SU-DHL-6 (cell line): ENCODE measurements around the gene UBAC1.

Experiments used
- H2AFZ ChIP-seq: fragments of 200-600 bp; sonication (generic); 2 replicates; pipeline ENCODE4 v1.6.1; 2014; ENCODE audit warnings: low read depth, mild to moderate bottlenecking, moderate library complexity, mixed read lengths, antibody characterized with exemption, low read length; ENCODE audit not compliant: severe bottlenecking
- H3F3A ChIP-seq: fragments of 200-600 bp; shearing (Covaris generic); 2 replicates; pipeline ENCODE4 v1.6.0; 2016; ENCODE audit warnings: antibody characterized with exemption, mild to moderate bottlenecking; ENCODE audit not compliant: insufficient read depth
- H3K27ac ChIP-seq: fragments of 200-600 bp; sonication (generic); 2 replicates; pipeline ENCODE4 v1.5.1; 2016; ENCODE audit warnings: low read depth, mild to moderate bottlenecking, low read length, moderate library complexity, mixed read lengths
- H3K27me3 ChIP-seq: fragments of 200-600 bp; sonication (generic), shearing (Covaris generic); 2 replicates; pipeline ENCODE4 v1.6.0; 2014; ENCODE audit warnings: mild to moderate bottlenecking, low read length
- H3K36me3 ChIP-seq: fragments of 200-600 bp; sonication (generic); 2 replicates; pipeline ENCODE4 v1.6.1; 2014; ENCODE audit warnings: mild to moderate bottlenecking, low read length, mixed read lengths
- H3K4me2 ChIP-seq: fragments of 300-600, 200-600 bp; shearing (Covaris generic), sonication (generic); 2 replicates; pipeline ENCODE4 v1.6.0; 2014; ENCODE audit warnings: low read length, low read depth, mild to moderate bottlenecking; ENCODE audit not compliant: poor library complexity, severe bottlenecking
- H3K4me3 ChIP-seq: fragments of 200-600 bp; sonication (generic); 2 replicates; pipeline ENCODE4 v1.5.1; 2014; ENCODE audit warnings: antibody characterized with exemption, low read length, mild to moderate bottlenecking, mixed read lengths; ENCODE audit not compliant: insufficient read depth, poor library complexity, severe bottlenecking
- H3K79me2 ChIP-seq: fragments of 200-600 bp; sonication (generic); 2 replicates; pipeline ENCODE4 v1.6.1; 2014; ENCODE audit warnings: mild to moderate bottlenecking, low read length, moderate library complexity; ENCODE audit not compliant: insufficient read depth
- H3K9ac ChIP-seq: fragments of 200-600 bp; sonication (generic); 2 replicates; pipeline ENCODE4 v1.7.0; 2014; ENCODE audit warnings: mild to moderate bottlenecking, low read length
- H3K9me2 ChIP-seq: fragments of 200-600 bp; sonication (generic); replicated peaks from 2 replicates; pipeline ENCODE4 v1.6.1; 2014; ENCODE audit warnings: low read length; ENCODE audit not compliant: insufficient read depth
- H3K9me3 ChIP-seq: fragments of 200-600 bp; sonication (generic); 2 replicates; pipeline ENCODE4 v1.6.1; 2014; ENCODE audit warnings: low read length, mixed read lengths; ENCODE audit not compliant: insufficient read depth
- H4K20me1 ChIP-seq: fragments of 200-600 bp; sonication (generic); 2 replicates; pipeline ENCODE4 v1.6.1; 2014; ENCODE audit warnings: low read depth, mild to moderate bottlenecking, antibody characterized with exemption, low read length, moderate library complexity, mixed read lengths
- CTCF ChIP-seq: fragments of 200-600 bp; sonication (generic); IDR thresholded peaks from one replicate; pipeline ENCODE4 v1.5.1; 2017; ENCODE audit warnings: antibody characterized with exemption, mild to moderate bottlenecking, low read length, moderate library complexity; ENCODE audit not compliant: insufficient read depth, poor library complexity, severe bottlenecking
- EZH2phosphoT487 ChIP-seq: fragments of 200-600 bp; sonication (generic), shearing (Covaris generic); conservative IDR thresholded peaks from 2 replicates; pipeline ENCODE4 v1.6.1; 2018; ENCODE audit warnings: mild to moderate bottlenecking, antibody characterized with exemption, low read length, moderate library complexity, mixed read lengths

Gene UBAC1

GRCh38 chr9:135994501-135995192, 33.5 kb upstream of the UBAC1 start:
- no peak for TF ChIP-seq CTCF
- TF ChIP-seq EZH2phosphoT487 = no peak
- Histone ChIP-seq H3K9me2 (no peaks in the 10 kb centered on the region), H4K20me1 (no peaks in the 10 kb centered on the region), H3F3A (no peaks in the 10 kb centered on the region), H3K4me2 (no peak overlapping the region), H3K79me2 (no peaks in the 10 kb centered on the region), H3K9me3 (no peaks in the 10 kb centered on the region), H3K36me3 (no peaks in the 10 kb centered on the region), H3K9ac (no peak overlapping the region), H3K27me3 (no peaks in the 10 kb centered on the region), H3K27ac (no peak overlapping the region), H2AFZ (no peak overlapping the region), H3K4me3 (no peak overlapping the region)

- H4K20me1 ChIP-seq = no peaks in the 10 kb centered on the region
- no peak overlapping the region for H3K9ac ChIP-seq
- H3K4me3 ChIP-seq = no peak overlapping the region
- H3K79me2 ChIP-seq = no peaks in the 10 kb centered on the region
- no peaks in the 10 kb centered on the region for H3F3A ChIP-seq
- no peak overlapping the region for H3K4me2 ChIP-seq
- no peaks in the 10 kb centered on the region for H3K9me3 ChIP-seq
- H3K27ac ChIP-seq = no peak overlapping the region
- no peaks in the 10 kb centered on the region for H3K9me2 ChIP-seq
- H3K36me3 ChIP-seq = no peaks in the 10 kb centered on the region
- no peak overlapping the region for H2AFZ ChIP-seq
- TF ChIP-seq CTCF (no peak), EZH2phosphoT487 (no peak)
- no peaks in the 10 kb centered on the region for H3K27me3 ChIP-seq
These were observed 32.8 kb upstream of the UBAC1 start for GRCh38 chr9:135993765-135994500.

GRCh38 chr9:135993409-135993742, 32.2 kb upstream of the UBAC1 start:
- Histone ChIP-seq H3K4me3 (no peak overlapping the region), H3K36me3 (no peaks in the 10 kb centered on the region), H3K4me2 (no peak overlapping the region), H3K9me3 (no peaks in the 10 kb centered on the region), H3K27me3 (no peaks in the 10 kb centered on the region), H2AFZ (no peak overlapping the region), H4K20me1 (no peaks in the 10 kb centered on the region), H3K9ac (no peak overlapping the region), H3K27ac (no peak overlapping the region), H3K79me2 (no peaks in the 10 kb centered on the region), H3F3A (no peaks in the 10 kb centered on the region), H3K9me2 (no peaks in the 10 kb centered on the region)
- TF ChIP-seq EZH2phosphoT487 (no peak), CTCF (no peak)
